BE2C (cell line): ENCODE results near the gene KCND3.

Experiments
- DNase-seq: peaks from one replicate; pipeline ENCODE4 v3.0.0-alpha.2; 2020
- H3K27me3 ChIP-seq: fragments of 250-450 bp; sonication (Bioruptor Pico); 2 replicates; pipeline ENCODE4 v1.5.1; 2020; ENCODE audit warnings: mild to moderate bottlenecking
- H3K36me3 ChIP-seq: fragments of 250-450 bp; sonication (Bioruptor Pico); 2 replicates; pipeline ENCODE4 v1.5.1; 2020; ENCODE audit warnings: mild to moderate bottlenecking
- H3K4me1 ChIP-seq: fragments of 250-450 bp; sonication (Bioruptor Pico); 2 replicates; pipeline ENCODE4 v1.5.1; 2020
- H3K4me3 ChIP-seq: 2 replicates; pipeline ENCODE4 v1.5.1; 2011; ENCODE audit warnings: low read depth, low read length
- H3K9me3 ChIP-seq: fragments of 250-450 bp; sonication (Bioruptor Pico); 2 replicates; pipeline ENCODE4 v1.5.1; 2020
- TF ChIP-seq, protein P1 (sequence below): IDR thresholded peaks from 2 replicates; pipeline ENCODE4 v1.5.1; 2012; ENCODE audit warnings: mild to moderate bottlenecking, low read depth, low read length

KCND3 gene

GRCh38 chr1:111875640-111876039, 113.8 kb downstream of the KCND3 start:
- peaks cover 35% of the 10 kb centered on the region for H3K27me3 ChIP-seq
- TF ChIP-seq, protein P1, sequence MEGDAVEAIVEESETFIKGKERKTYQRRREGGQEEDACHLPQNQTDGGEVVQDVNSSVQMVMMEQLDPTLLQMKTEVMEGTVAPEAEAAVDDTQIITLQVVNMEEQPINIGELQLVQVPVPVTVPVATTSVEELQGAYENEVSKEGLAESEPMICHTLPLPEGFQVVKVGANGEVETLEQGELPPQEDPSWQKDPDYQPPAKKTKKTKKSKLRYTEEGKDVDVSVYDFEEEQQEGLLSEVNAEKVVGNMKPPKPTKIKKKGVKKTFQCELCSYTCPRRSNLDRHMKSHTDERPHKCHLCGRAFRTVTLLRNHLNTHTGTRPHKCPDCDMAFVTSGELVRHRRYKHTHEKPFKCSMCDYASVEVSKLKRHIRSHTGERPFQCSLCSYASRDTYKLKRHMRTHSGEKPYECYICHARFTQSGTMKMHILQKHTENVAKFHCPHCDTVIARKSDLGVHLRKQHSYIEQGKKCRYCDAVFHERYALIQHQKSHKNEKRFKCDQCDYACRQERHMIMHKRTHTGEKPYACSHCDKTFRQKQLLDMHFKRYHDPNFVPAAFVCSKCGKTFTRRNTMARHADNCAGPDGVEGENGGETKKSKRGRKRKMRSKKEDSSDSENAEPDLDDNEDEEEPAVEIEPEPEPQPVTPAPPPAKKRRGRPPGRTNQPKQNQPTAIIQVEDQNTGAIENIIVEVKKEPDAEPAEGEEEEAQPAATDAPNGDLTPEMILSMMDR = no peak
- no peak overlapping the region for H3K4me3 ChIP-seq

GRCh38 chr1:111873460-111874030, 115.9 kb downstream of the KCND3 start:
- Histone ChIP-seq H3K27me3 (peaks cover 35% of the 10 kb centered on the region), H3K4me3 (no peak overlapping the region), H3K36me3 (no peaks in the 10 kb centered on the region), H3K9me3 (no peaks in the 10 kb centered on the region), H3K4me1 (no peaks in the 10 kb centered on the region)
- DNase-seq = no peak
- TF ChIP-seq, protein P1 = no peak

More at GRCh38 chr1:111875640-111876039, 113.8 kb downstream of the KCND3 start:
- no peak for DNase-seq
- H3K36me3 ChIP-seq = no peaks in the 10 kb centered on the region
- no peaks in the 10 kb centered on the region for H3K9me3 ChIP-seq
- no peaks in the 10 kb centered on the region for H3K4me1 ChIP-seq

GRCh38 chr1:111870181-111870580, 119.3 kb downstream of the KCND3 start:
- H3K27me3 ChIP-seq = peaks cover 35% of the 10 kb centered on the region
- H3K4me3 ChIP-seq = no peak overlapping the region
- no peak for DNase-seq
- TF ChIP-seq, protein P1 = no peak
- no peaks in the 10 kb centered on the region for H3K9me3 ChIP-seq
- no peaks in the 10 kb centered on the region for H3K36me3 ChIP-seq
- H3K4me1 ChIP-seq = no peaks in the 10 kb centered on the region

DNA sequence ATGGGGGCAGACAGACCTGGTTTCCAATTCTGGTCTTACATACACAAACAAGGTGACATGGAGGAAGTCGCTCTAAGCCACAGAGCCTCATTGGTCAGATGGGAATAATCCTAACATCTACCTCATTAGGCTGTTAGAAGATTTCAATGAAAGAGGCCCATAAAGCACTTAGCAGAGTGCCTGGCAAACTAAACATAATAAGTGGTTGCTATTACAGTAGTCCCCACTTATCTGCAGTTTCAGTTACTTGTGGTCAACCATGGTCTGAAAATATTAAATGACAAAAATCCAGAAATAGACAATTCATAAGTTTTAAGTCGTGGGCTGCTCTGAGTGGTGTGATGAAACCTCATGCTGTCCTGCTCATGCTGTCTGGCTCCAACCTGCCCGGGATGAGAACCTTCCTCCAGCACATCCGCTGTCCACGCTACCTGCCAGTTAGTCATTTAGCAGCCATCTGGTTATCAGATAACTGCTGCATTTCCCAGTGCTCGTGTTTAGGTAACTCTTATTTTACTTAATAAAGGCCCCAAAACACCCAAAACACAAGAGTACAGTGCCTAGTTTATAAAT, 121.5 kb downstream of the KCND3 start:
- Histone ChIP-seq H3K27me3 (peaks cover 18% of the 10 kb centered on the region), H3K9me3 (no peaks in the 10 kb centered on the region), H3K4me3 (no peak overlapping the region), H3K4me1 (no peaks in the 10 kb centered on the region), H3K36me3 (no peaks in the 10 kb centered on the region)
- no peak for DNase-seq
- TF ChIP-seq, protein P1 = no peak

GRCh38 chr1:111864862-111865261, 124.6 kb downstream of the KCND3 start:
- DNase-seq = no peak
- H3K27me3 ChIP-seq = no peaks in the 10 kb centered on the region
- H3K4me3 ChIP-seq = no peak overlapping the region
- no peaks in the 10 kb centered on the region for H3K9me3 ChIP-seq
- H3K4me1 ChIP-seq = no peaks in the 10 kb centered on the region
- H3K36me3 ChIP-seq = no peaks in the 10 kb centered on the region
- TF ChIP-seq, protein P1 = no peak

DNA sequence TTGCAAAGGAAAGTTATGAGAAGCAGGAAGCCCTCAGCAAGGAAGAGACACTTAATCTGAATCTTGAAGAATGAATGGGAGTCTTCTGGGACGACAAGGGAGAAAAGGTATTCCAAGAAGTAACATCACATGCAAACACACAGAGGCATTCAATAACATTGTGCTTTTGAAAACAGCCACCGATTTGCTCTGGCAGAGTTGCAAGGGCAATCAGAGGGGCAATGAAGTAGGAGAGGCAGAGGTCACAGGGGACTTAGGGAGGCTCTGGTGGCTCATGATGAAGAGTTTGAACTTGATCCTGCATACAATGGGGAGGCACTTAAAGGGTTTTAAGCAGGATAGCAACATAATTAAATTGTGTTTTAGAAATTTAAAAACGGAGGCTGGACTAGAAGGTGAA, 126.1 kb downstream of the KCND3 start:
- H3K4me3 ChIP-seq = no peak overlapping the region
- H3K27me3 ChIP-seq = no peaks in the 10 kb centered on the region
- DNase-seq = no peak
- TF ChIP-seq, protein P1 = no peak
- H3K4me1 ChIP-seq = no peaks in the 10 kb centered on the region
- no peaks in the 10 kb centered on the region for H3K9me3 ChIP-seq
- H3K36me3 ChIP-seq = no peaks in the 10 kb centered on the region
